Calu3 (cell line): ENCODE measurements around the gene TECR. TPM values are rescaled to one million over a fixed set of nuclear protein-coding genes. Genes with fewer than 3 reads are reported as not detected.
"Not testable (repeated sequence)": the region's sequence is repeated elsewhere in the genome, so short reads cannot be mapped to it uniquely, and the experiment has no call there.

Experiments
- BruUV-seq: library from RNA; stranded (reverse); fragments of 400-500 nt; replicated peaks from 2 replicates; lab custom pipeline; 2021; lab: Mats Ljungman, UMichigan
- CTCF ChIA-PET: fragments of 300-600 bp; sonication (Branson Sonifier 250); formaldehyde crosslinking; loops from one replicate; lab custom pipeline; 2022; ENCODE audit warnings: antibody characterized with exemption; lab: Charles Lee
- DNase-seq: peaks from one replicate; pipeline ENCODE4 v3.0.0; 2022
- H3K27ac Mint-ChIP-seq: one replicate; pipeline ENCODE4 v1.8.0; 2022; ENCODE audit warnings: mixed read lengths; ENCODE audit not compliant: unreplicated experiment
- H3K27me3 Mint-ChIP-seq: one replicate; pipeline ENCODE4 v1.8.0; 2022; ENCODE audit warnings: mixed read lengths; ENCODE audit not compliant: unreplicated experiment
- H3K36me3 Mint-ChIP-seq: one replicate; pipeline ENCODE4 v1.8.0; 2022; ENCODE audit warnings: mild to moderate bottlenecking, moderate library complexity, mixed read lengths; ENCODE audit not compliant: insufficient read depth, unreplicated experiment
- H3K4me1 Mint-ChIP-seq: one replicate; pipeline ENCODE4 v1.8.0; 2022; ENCODE audit warnings: mild to moderate bottlenecking, low read depth, mixed read lengths; ENCODE audit not compliant: unreplicated experiment
- H3K4me3 Mint-ChIP-seq: one replicate; pipeline ENCODE4 v1.8.0; 2022; ENCODE audit warnings: mild to moderate bottlenecking, low read depth, moderate library complexity, mixed read lengths; ENCODE audit not compliant: unreplicated experiment
- H3K9me3 Mint-ChIP-seq: one replicate; pipeline ENCODE4 v1.8.0; 2022; ENCODE audit warnings: low read depth, mixed read lengths; ENCODE audit not compliant: unreplicated experiment
- CTCF ChIP-seq: fragments of 200-600 bp; IDR thresholded peaks from one replicate; pipeline ENCODE4 v1.8.0; 2022; ENCODE audit warnings: antibody characterized with exemption; ENCODE audit not compliant: unreplicated experiment
- intact Hi-C: fragments of 100-400 bp; cut with micrococcal nuclease; formaldehyde crosslinking; loops from one replicate; pipeline ENCODE4 v1.10.0; 2022; ENCODE audit not compliant: unreplicated experiment
- total RNA-seq: library from RNA; stranded (reverse); gene quantifications from 2 replicates; pipeline ENCODE4 v1.2.3, GENCODE V29; 2022

The TECR gene
- total RNA-seq, 1 experiment from 2014 or later, result 162 TPM

DNA sequence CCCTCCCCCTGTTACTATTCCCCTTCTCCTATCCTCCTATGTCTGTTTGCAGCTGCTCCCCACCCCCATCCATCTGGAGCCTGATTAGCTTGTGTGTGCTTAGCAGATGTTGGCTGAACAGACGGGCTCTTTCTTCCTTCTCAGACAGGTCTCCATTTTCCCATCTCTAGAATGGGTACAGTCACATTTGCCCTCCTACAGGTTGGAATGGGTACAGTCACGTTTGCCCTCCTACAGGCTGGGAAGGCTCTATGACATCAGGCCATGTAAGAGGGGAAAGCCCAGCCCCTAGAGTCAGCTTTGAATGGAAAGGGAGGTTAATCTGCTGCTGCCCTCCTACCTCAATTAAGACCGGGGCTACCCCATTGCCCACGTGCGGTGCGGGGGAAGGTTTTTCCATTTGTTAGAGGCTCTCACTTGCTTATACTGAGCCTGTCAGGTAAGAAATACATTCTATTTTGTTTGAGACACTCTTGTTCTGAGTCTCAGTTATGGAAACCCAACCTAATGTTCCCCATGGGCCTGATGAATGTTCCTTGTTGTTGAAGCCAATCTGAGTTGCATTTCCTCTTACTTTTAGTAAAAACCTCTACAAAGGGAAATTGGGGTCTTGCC, 51.3 kb downstream of the TECR start:
- intact Hi-C loops, result no loop called here
- H3K27ac Mint-ChIP-seq, result no peak overlapping the region
- CTCF ChIA-PET, result no interaction called here
- no peak for DNase-seq
- H3K4me1 Mint-ChIP-seq, result no peaks in the 10 kb centered on the region
- TF ChIP-seq CTCF, result no peak
- peaks cover 16% of the 10 kb centered on the region for H3K27me3 Mint-ChIP-seq
- H3K4me3 Mint-ChIP-seq, result no peak overlapping the region
- H3K36me3 Mint-ChIP-seq, result no peaks in the 10 kb centered on the region
- BruUV-seq, result no TSS peak
- H3K9me3 Mint-ChIP-seq, result no peaks in the 10 kb centered on the region

DNA sequence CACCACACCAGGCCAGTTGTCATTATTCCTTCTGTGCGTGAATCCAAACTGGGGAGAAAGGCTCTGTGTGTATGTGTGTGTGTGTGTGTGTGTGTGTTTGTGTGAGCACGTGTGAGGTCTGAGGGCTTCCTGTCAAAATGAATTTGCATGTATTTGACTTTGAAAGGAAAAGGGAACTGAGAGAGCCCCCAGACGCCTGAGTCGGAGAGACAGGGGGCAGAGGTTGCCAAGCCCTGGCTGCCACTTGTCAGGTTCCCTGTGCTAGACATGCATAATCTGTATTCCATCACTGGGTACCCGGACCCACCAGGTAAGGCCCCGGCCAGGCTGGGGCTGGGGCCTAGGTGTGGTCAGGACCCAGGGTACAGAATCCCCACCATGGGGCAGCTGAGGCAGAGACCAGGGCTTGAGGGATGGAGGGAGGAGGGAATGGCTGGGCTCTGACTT, 53.5 kb downstream of the TECR start, which contains the start of gene CLEC17A:
TSS of gene CLEC17A (plus strand) at position 191 of the 447 bp plus-strand sequence. CDS start at position 268, 77 bp downstream.
- no peaks in the 10 kb centered on the region for H3K4me1 Mint-ChIP-seq
- intact Hi-C loops, result no loop called here
- no peak for TF ChIP-seq CTCF
- H3K27ac Mint-ChIP-seq, result no peak within 1 kb of the TSS
- no TSS peak for BruUV-seq
- H3K36me3 Mint-ChIP-seq, result no peaks in the 10 kb centered on the region
- peaks cover 34% of the 10 kb centered on the region for H3K27me3 Mint-ChIP-seq
- H3K9me3 Mint-ChIP-seq, result no peaks in the 10 kb centered on the region
- no peak within 1 kb of the TSS for H3K4me3 Mint-ChIP-seq
- CTCF ChIA-PET, result no interaction called here
- no peak for DNase-seq

GRCh38 chr19:14584372-14584771, 55.0 kb downstream of the TECR start:
- H3K9me3 Mint-ChIP-seq, BruUV-seq, intact Hi-C loops, DNase-seq, H3K4me3 Mint-ChIP-seq, H3K4me1 Mint-ChIP-seq, CTCF ChIA-PET, H3K36me3 Mint-ChIP-seq, H3K27ac Mint-ChIP-seq: not testable (repeated sequence)
- peaks cover 48% of the 10 kb centered on the region for H3K27me3 Mint-ChIP-seq

DNA sequence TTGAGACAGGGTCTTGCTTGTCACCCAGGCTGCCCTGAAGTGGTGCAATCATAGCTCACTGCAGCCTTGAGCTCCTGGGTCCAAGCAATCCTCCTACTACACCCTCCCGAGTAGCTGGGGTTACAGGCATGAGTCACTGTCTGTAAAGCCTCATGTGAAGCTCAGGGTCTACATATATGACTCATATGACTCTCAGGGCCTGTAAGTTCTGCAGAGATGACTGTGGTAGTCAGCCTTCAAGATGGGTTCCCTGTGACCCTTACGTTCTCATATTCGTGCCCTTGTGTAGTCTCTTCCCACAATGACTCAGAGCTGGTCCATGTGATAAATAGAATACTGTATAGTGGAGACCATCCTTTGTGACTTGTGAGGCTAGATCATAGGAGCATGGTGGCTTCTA, 55.8 kb downstream of the TECR start:
- CTCF ChIA-PET, result interaction anchor here (0.6 kb wide), 1 partner anchor 12 kb away, joined by 4 read pairs; no protein-coding TSS in a partner anchor
- H3K4me3 Mint-ChIP-seq, intact Hi-C loops, H3K27ac Mint-ChIP-seq, DNase-seq, H3K4me1 Mint-ChIP-seq, BruUV-seq, H3K9me3 Mint-ChIP-seq, H3K36me3 Mint-ChIP-seq: not testable (repeated sequence)
- peaks cover 50% of the 10 kb centered on the region for H3K27me3 Mint-ChIP-seq

DNA sequence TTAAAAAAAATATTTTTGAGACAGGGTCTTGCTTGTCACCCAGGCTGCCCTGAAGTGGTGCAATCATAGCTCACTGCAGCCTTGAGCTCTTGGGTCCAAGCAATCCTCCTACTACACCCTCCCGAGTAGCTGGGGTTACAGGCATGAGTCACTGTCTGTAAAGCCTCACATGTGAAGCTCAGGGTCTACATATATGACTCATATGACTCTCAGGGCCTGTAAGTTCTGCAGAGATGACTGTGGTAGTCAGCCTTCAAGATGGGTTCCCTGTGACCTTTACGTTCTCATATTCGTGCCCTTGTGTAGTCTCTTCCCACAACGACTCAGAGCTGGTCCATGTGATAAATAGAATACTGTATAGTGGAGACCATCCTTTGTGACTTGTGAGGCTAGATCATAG, 60.0 kb downstream of the TECR start:
- H3K36me3 Mint-ChIP-seq, DNase-seq, BruUV-seq, H3K4me1 Mint-ChIP-seq, CTCF ChIA-PET, intact Hi-C loops, H3K9me3 Mint-ChIP-seq, H3K4me3 Mint-ChIP-seq, H3K27ac Mint-ChIP-seq: not testable (repeated sequence)
- H3K27me3 Mint-ChIP-seq, result peaks cover 49% of the 10 kb centered on the region

DNA sequence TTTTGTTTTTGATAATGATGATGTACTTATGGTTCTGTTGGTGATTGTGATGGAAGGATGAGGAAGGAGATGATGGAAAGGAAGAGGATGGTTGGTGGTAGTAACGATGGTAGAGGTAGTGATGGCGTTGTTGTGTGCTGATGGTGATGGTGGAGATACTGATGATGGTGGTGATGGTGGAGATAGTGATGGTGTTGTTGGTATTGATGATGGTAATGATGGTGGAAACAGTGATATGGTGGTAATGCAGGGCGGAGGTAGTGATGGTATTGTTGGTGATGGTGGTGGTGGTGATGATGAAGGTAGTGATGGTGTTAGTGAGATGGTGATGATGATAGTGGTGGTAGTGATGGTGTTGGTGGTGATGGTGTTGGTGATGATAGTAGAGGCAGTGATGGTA, 66.2 kb downstream of the TECR start:
- CTCF ChIA-PET, result no interaction called here
- intact Hi-C loops, result no loop called here
- Mint-ChIP-seq H3K36me3 (no peaks in the 10 kb centered on the region), H3K27ac (no peak overlapping the region), H3K4me3 (no peak overlapping the region), H3K9me3 (peaks cover 9% of the 10 kb centered on the region), H3K27me3 (peaks cover 26% of the 10 kb centered on the region), H3K4me1 (no peaks in the 10 kb centered on the region)
- no peak for DNase-seq
- BruUV-seq, result no TSS peak
- TF ChIP-seq CTCF, result no peak
